ENCODE measurements around the gene SLC7A14.

Gene SLC7A14

GRCh38 chr3:170424879-170425278 is 161.0 kb downstream of the SLC7A14 start:
- no peak for DNase-seq (ENCODE audit: low read depth)
- no peak overlapping the region for H3K4me3 ChIP-seq (ENCODE audit: low read depth, low read length)
- no peak for TF ChIP-seq CTCF (IDR thresholded peaks at IDR 0.05; ENCODE audit: insufficient read depth, low read depth, low read length, missing control alignments)

GRCh38 chr3:170423001-170423615 is 162.8 kb downstream of the SLC7A14 start:
- no peak for TF ChIP-seq CTCF (IDR thresholded peaks at IDR 0.05; ENCODE audit: insufficient read depth, low read depth, low read length, missing control alignments)
- no peak for DNase-seq (ENCODE audit: low read depth)
- no peak overlapping the region for H3K4me3 ChIP-seq (ENCODE audit: low read depth, low read length)

- no peak overlapping the region for H3K4me3 ChIP-seq (ENCODE audit: low read depth, low read length)
- no peak for TF ChIP-seq CTCF (IDR thresholded peaks at IDR 0.05; ENCODE audit: insufficient read depth, low read depth, low read length, missing control alignments)
- no peak for DNase-seq (ENCODE audit: low read depth)
Measured at GRCh38 chr3:170421758-170422157, 164.1 kb downstream of the SLC7A14 start.

- TF ChIP-seq CTCF (IDR thresholded peaks at IDR 0.05; ENCODE audit: insufficient read depth, low read depth, low read length, missing control alignments): no peak
- no peak overlapping the region for H3K4me3 ChIP-seq (ENCODE audit: low read depth, low read length)
Measured at GRCh38 chr3:170421111-170421641, 164.7 kb downstream of the SLC7A14 start.

GRCh38 chr3:170420307-170420821 is 165.5 kb downstream of the SLC7A14 start:
- no peak for TF ChIP-seq CTCF (IDR thresholded peaks at IDR 0.05; ENCODE audit: insufficient read depth, low read depth, low read length, missing control alignments)
- H3K4me3 ChIP-seq (ENCODE audit: low read depth, low read length): no peak overlapping the region
- no peak for DNase-seq (ENCODE audit: low read depth)

More at GRCh38 chr3:170421111-170421641, 164.7 kb downstream of the SLC7A14 start:
- DNase-seq (ENCODE audit: low read depth): no peak

GRCh38 chr3:170419557-170420087 is 166.3 kb downstream of the SLC7A14 start:
- no peak for DNase-seq (ENCODE audit: low read depth)
- no peak overlapping the region for H3K4me3 ChIP-seq (ENCODE audit: low read depth, low read length)

More at GRCh38 chr3:170419557-170420087, 166.3 kb downstream of the SLC7A14 start:
- TF ChIP-seq CTCF (IDR thresholded peaks at IDR 0.05; ENCODE audit: insufficient read depth, low read depth, low read length, missing control alignments): no peak

Measured in GM12865 (cell line).